ENCODE data around the gene HIPK1.

HIPK1 gene

GRCh38 chr1:113928941-113929749 lies at the start of gene HIPK1:
Gene HIPK1 (plus strand): TSS chr1:113929324.
- peak; percentile 79 to 87 (median 79) for DNase-seq (ENCODE audit: low read depth in 2 of 3, low spot score in 2 of 3)

DNA sequence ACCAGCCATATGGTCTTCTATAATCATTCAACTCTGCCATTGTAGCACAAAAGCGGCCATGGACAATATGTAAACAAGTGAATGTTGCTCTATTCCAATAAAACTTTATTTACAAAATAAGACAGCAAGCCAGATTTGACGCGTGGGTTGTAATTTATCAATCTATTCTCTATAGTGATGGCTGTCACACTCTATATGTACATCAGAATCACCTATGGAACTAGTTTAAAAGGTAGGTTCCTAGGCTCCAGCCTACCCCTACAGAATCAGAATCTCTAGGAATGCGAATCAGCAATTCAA lies 49.4 kb upstream of the HIPK1 start:
- DNase-seq (ENCODE audit: low read depth in 2 of 3, low spot score in 2 of 3), result no peak

- DNase-seq (ENCODE audit: low read depth in 2 of 3, low spot score in 2 of 3), result no peak
These were observed 47.5 kb upstream of the HIPK1 start for GRCh38 chr1:113881661-113882060.

GRCh38 chr1:113886417-113887401 lies 42.4 kb upstream of the HIPK1 start:
- DNase-seq (ENCODE audit: low read depth in 2 of 3, low spot score in 2 of 3), result no peak

GRCh38 chr1:113887402-113888175 lies 41.5 kb upstream of the HIPK1 start, which contains the start of gene BCL2L15:
Gene BCL2L15 (minus strand): TSS chr1:113887581. CDS start chr1:113887375, 206 bp downstream.
- no peak for DNase-seq (ENCODE audit: low read depth in 2 of 3, low spot score in 2 of 3)

DNA sequence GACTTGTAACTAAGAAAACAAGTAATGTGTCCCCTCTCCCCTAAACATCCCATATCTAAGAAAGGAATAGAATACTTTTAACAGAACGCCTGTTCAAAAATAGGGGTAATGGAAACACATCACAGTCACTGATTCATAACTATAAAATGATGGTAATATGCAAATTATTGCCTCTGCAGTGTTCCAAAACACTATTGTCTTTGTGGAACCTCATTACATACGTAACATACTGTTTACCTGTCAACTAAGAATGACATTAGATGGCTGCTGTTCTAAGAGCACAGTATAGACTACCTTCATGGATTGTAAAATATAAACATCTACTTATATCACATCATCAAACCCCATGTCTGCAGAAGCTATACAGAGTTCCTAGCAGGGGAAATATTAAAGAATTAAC lies 38.3 kb upstream of the HIPK1 start:
- DNase-seq (ENCODE audit: low read depth in 2 of 3, low spot score in 2 of 3), result no peak

- no peak for DNase-seq (ENCODE audit: low read depth in 2 of 3, low spot score in 2 of 3)
These were observed 37.4 kb upstream of the HIPK1 start for GRCh38 chr1:113891631-113892220.

GRCh38 chr1:113893267-113893666 lies 35.9 kb upstream of the HIPK1 start:
- no peak for DNase-seq (ENCODE audit: low read depth in 2 of 3, low spot score in 2 of 3)

- no peak for DNase-seq (ENCODE audit: low read depth in 2 of 3, low spot score in 2 of 3)
These were observed 34.0 kb upstream of the HIPK1 start for GRCh38 chr1:113895098-113895497.

DNA sequence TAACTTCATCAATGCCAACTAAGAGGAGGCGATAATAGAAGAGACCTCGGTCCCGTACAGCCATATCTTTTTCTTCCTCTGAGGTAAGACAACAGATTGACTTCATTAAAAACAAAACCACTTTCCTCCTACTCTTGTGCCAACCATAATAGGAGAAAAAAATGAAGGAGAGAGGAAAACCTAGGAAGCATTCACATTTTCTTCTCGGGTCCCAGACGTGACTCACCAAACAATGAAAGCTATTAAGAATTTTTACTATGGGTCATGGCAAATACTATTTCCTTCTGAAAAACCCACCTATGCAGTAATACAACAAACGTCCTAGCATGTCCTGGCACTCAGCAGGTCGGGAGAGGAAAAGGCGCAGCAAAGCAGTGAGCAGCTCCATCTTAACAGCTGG lies 33.2 kb upstream of the HIPK1 start:
- no peak for DNase-seq (ENCODE audit: low read depth in 2 of 3, low spot score in 2 of 3)

DNA sequence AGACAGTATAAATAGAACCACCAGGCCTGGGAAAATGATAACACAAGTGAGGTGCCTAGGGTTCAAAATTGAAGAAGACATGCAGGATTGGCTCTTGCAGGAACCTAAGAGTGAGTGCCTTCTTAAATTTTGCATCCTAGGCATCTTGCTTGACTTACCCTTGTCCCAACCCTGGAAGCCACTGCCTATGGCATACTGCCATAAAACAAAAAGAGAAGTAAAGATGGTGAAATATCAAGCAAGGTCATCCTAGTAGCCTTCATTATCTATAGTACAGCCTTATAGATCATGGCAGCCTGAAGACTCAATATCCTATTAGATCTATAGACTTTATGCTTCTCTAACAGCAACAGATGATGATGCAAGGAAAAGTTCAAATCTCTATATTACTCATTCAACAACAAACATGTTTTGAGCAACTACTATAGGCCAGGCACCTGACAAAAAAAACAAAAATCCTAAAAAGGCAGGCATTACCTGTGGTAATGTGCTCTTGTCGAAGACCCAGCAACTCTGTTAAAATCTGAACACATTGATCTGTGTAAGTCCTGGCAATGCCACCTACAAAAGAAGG lies 30.8 kb upstream of the HIPK1 start:
- no peak for DNase-seq (ENCODE audit: low read depth in 2 of 3, low spot score in 2 of 3)

GRCh38 chr1:113899111-113899510 lies 30.0 kb upstream of the HIPK1 start:
- DNase-seq (ENCODE audit: low read depth in 2 of 3, low spot score in 2 of 3), result no peak

- DNase-seq (ENCODE audit: low read depth in 2 of 3, low spot score in 2 of 3), result no peak
These were observed 27.9 kb upstream of the HIPK1 start for GRCh38 chr1:113901191-113901590.

- DNase-seq (ENCODE audit: low read depth in 2 of 3, low spot score in 2 of 3), result peak in 1 of 3 experiments; percentile 9
These were observed 25.4 kb upstream of the HIPK1 start for GRCh38 chr1:113903501-113904292.

DNA sequence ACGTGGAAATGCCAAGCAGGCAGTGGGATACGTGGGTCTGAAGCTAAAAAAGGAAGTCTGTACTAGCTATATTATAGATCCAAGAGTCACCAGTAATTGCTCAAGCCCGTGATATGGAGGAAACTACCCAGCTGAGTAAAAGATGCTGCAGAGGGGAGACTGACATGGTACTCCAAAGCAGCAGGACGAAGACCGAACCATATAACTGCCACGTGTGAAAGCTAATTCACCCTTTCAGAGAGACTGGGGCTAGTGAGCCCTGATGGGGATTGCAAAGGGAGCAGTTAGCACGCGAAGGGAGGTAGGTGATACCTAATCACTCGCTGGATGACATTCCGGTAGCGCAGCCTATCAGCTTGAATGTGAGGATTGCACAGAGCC lies 24.8 kb upstream of the HIPK1 start:
- DNase-seq (ENCODE audit: low read depth in 2 of 3, low spot score in 2 of 3), result peak in 1 of 3 experiments; percentile 6

DNA sequence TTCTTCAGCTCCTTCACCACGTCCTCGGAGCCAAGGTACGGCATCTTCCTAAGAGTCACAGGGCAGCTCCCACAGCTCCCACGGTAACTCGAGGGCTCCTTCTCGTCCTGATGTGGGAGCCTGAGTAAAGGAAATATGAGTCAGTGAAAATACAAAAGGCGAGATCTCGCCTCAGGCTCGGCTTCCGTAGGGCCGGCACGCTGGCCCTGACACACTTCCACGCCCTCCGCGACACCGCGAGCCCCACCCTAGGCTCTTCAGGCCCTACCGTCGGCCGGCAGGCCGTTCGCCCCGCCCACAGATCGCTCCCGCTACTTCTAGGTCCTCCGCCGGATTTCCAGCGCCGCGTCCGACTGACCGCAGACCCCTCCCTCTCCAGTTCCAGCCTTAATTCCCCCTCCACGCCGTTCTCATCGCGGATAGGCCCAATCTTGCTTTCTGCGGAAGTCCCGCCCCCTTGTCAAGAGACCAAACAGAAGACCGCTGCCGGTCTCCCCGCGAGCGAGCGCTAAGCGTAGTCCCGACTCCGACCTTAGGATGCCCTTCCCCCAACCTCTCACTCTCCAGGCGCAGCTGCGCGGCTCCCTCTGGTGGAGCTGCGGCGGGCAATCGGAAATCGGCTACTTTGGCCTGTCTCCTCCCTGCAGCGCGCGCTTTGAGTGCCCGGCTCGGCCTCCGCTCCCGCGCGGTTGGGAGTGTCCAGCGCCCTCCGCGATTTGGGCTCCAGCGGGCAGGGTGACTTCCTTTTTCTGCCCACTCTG lies 24.3 kb upstream of the HIPK1 start, which contains the start of the genes AP4B1 and DCLRE1B:
Gene AP4B1 (minus strand): TSS at position 126 of the 761 bp plus-strand sequence. CDS start 82 bp downstream, at position 44.
Gene DCLRE1B (plus strand): TSS at position 653 of the 761 bp plus-strand sequence. CDS start 261 bp downstream, outside the sequence.
- peak; percentile 84 to 97 (median 91) for DNase-seq (ENCODE audit: low read depth in 2 of 3, low spot score in 2 of 3)

GRCh38 chr1:113905435-113905861 lies 23.7 kb upstream of the HIPK1 start:
- peak in 1 of 3 experiments; percentile 6 for DNase-seq (ENCODE audit: low read depth in 2 of 3, low spot score in 2 of 3)

DNA sequence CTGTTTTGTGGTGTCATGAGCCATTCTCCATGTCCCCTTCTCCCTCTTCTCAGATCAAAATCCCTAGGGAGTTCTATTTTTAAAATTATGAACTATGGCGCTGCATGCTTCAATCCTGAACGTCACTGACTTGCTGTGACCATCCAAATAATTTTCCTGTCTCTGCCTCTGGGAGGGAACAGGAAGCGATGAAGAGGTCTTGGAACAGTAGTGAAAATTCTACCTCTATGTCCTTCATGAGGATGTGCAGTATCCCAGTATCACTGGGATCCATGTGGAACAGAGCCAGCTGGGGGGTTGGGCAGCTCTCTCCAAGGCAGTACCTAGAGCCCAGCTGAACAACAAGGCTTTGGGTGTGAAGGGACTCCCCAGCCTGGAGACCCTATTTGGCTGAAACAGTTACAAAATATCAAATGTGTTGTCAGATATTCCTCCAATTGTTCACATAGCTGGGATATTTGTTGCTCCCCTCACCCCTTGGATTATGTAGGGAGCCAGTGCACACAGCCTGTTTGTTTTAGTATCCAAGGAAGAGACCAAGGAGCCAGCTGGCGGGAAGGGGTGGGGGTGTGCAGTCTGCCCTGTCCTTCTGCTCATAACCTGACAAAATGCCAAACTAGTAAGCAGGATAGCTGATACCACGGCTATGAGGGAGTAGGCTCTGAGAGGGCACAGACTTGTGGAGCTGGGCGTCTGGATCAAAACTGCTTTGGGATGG lies 16.4 kb upstream of the HIPK1 start:
- no peak for DNase-seq (ENCODE audit: low read depth in 2 of 3, low spot score in 2 of 3)
